GM12878 (cell line): ENCODE data around the gene CLDN6. TPM values are rescaled to one million over a fixed set of nuclear protein-coding genes. Genes with fewer than 3 reads are reported as not detected.

Experiments used
- ATAC-seq: fragments of 200-7000 bp; cut with Tn5 transposase; 3 replicates; pipeline ENCODE4 v1.9.1; 2020; ENCODE audit warnings: mild to moderate bottlenecking, moderate library complexity
- BruUV-seq: library from RNA; stranded (reverse); fragments of 400-500 nt; replicated peaks from 2 replicates; lab custom pipeline; 2021; lab: Mats Ljungman, UMichigan
- CTCF ChIA-PET: fragments of 300-600 bp; sonication (Branson Sonifier 250); formaldehyde crosslinking; extraction: SDS; loops from one replicate; lab custom pipeline; 2021; ENCODE audit warnings: inconsistent platforms; lab: Yijun Ruan, JAX
- POLR2A ChIA-PET: fragments of 350-600 bp; formaldehyde crosslinking; extraction: SDS; loops from one replicate; lab custom pipeline; 2021; ENCODE audit warnings: inconsistent platforms; lab: Charles Lee
- RAD21 ChIA-PET: fragments of 300-600 bp; sonication (Branson Sonifier 250); formaldehyde crosslinking; loops from one replicate; lab custom pipeline; 2023; ENCODE audit warnings: antibody characterized with exemption; ENCODE audit not compliant: unreplicated experiment; lab: Charles Lee
- SMC1A ChIA-PET: fragments of 300-600 bp; sonication (Branson Sonifier 250); formaldehyde crosslinking; loops from one replicate; lab custom pipeline; 2023; ENCODE audit not compliant: unreplicated experiment, uncharacterized antibody; lab: Charles Lee
- DNase-seq: peaks from one replicate; pipeline ENCODE4 v3.0.0-alpha.2; 2011; ENCODE audit warnings: low read depth, low spot score
- FAIRE-seq: peaks from 3 replicates; lab custom pipeline; 2011; peaks lifted over from hg19 to GRCh38; lab: Jason Lieb, UNC
- H2AFZ ChIP-seq: 2 replicates; pipeline ENCODE4 v1.6.0; 2011; ENCODE audit warnings: low read depth, low read length, control low read depth; ENCODE audit not compliant: control insufficient read depth
- H3K27ac ChIP-seq: 2 replicates; pipeline ENCODE4 v1.5.1; 2011; ENCODE audit warnings: control low read depth; ENCODE audit not compliant: control insufficient read depth, insufficient read depth
- H3K27me3 ChIP-seq, 2 experiments: replicated peaks in 1 of 2; 2 replicates each; pipeline versions ENCODE4 v1.6.0 to v1.6.1; 2011; ENCODE audit warnings: low read length in 1 of 2; ENCODE audit not compliant: control insufficient read depth in 2 of 2, insufficient read depth in 2 of 2
- H3K36me3 ChIP-seq, 2 experiments: 2 replicates each; pipeline ENCODE4 v1.5.1; 2011; ENCODE audit warnings: low read length in 1 of 2; ENCODE audit not compliant: control insufficient read depth in 2 of 2, insufficient read depth in 2 of 2
- H3K4me1 ChIP-seq: 2 replicates; pipeline ENCODE4 v1.6.1; 2011; ENCODE audit warnings: mild to moderate bottlenecking, low read length, moderate library complexity, mixed read lengths; ENCODE audit not compliant: control insufficient read depth, insufficient read depth
- H3K4me2 ChIP-seq: 2 replicates; pipeline ENCODE4 v1.6.0; 2011; ENCODE audit warnings: control low read depth; ENCODE audit not compliant: control insufficient read depth, insufficient read depth
- H3K4me3 ChIP-seq: fragments of 200-600 bp; sonication (generic); 2 replicates; pipeline ENCODE4 v1.5.1; 2016
- H3K79me2 ChIP-seq: 2 replicates; pipeline ENCODE4 v1.6.0; 2011; ENCODE audit warnings: low read length; ENCODE audit not compliant: control insufficient read depth, insufficient read depth
- H3K9ac ChIP-seq: 2 replicates; pipeline ENCODE4 v1.8.0; 2011; ENCODE audit warnings: low read length, control low read depth, mixed read lengths; ENCODE audit not compliant: control insufficient read depth, insufficient read depth
- H3K9me3 ChIP-seq: replicated peaks from 3 replicates; pipeline ENCODE4 v1.5.1; 2011; ENCODE audit warnings: mild to moderate bottlenecking, low read length; ENCODE audit not compliant: control insufficient read depth, insufficient read depth
- H4K20me1 ChIP-seq: 2 replicates; pipeline ENCODE4 v1.6.0; 2011; ENCODE audit not compliant: control insufficient read depth, insufficient read depth
- ATF7 ChIP-seq: fragments of 450-650 bp; IDR thresholded peaks from 2 replicates; pipeline ENCODE4 v1.6.1; 2016; ENCODE audit warnings: low read depth, mild to moderate bottlenecking
- CREB1 ChIP-seq: IDR thresholded peaks from 2 replicates; pipeline ENCODE4 v1.6.1; 2012; ENCODE audit warnings: low read depth, mild to moderate bottlenecking, inconsistent platforms
- ESRRA ChIP-seq: IDR thresholded peaks from 2 replicates; pipeline ENCODE4 v1.6.1; 2012; ENCODE audit warnings: mild to moderate bottlenecking, low read length, improper control_type of control experiment
- GATAD2B ChIP-seq: fragments of 450-650 bp; conservative IDR thresholded peaks from 2 replicates; pipeline ENCODE4 v1.6.1; 2017; ENCODE audit warnings: low read depth, mild to moderate bottlenecking, moderate library complexity
- IKZF1 ChIP-seq: fragments of 450-650 bp; conservative IDR thresholded peaks from 2 replicates; pipeline ENCODE4 v1.6.1; 2017; ENCODE audit warnings: antibody characterized with exemption, mild to moderate bottlenecking
- IKZF2 ChIP-seq, 2 experiments: fragments of 450-650 bp; IDR thresholded peaks; 2 replicates each; pipeline ENCODE4 v1.6.1; 2017; ENCODE audit warnings: mild to moderate bottlenecking in 2 of 2, moderate library complexity in 2 of 2
- MTA2 ChIP-seq: fragments of 450-650 bp; IDR thresholded peaks from 2 replicates; pipeline ENCODE4 v1.6.1; 2016; ENCODE audit warnings: low read depth, mild to moderate bottlenecking, moderate library complexity
- MYB ChIP-seq: fragments of 150-350 bp; IDR thresholded peaks from 2 replicates; pipeline ENCODE4 v1.6.1; 2014; ENCODE audit warnings: mild to moderate bottlenecking, low read depth, low read length, borderline replicate concordance
- NFYA ChIP-seq: IDR thresholded peaks from 2 replicates; pipeline ENCODE4 v1.6.1; 2011; ENCODE audit warnings: low read depth, mild to moderate bottlenecking, low read length, improper control_type of control experiment, borderline replicate concordance
- RELA ChIP-seq: fragments of 450-650 bp; IDR thresholded peaks from 2 replicates; pipeline ENCODE4 v1.8.0; 2014; ENCODE audit warnings: borderline replicate concordance; ENCODE audit not compliant: partially characterized antibody
- TCF12 ChIP-seq: IDR thresholded peaks from 2 replicates; pipeline ENCODE4 v1.6.1; 2011; ENCODE audit warnings: low read depth, mild to moderate bottlenecking, low read length
- TCF7 ChIP-seq: IDR thresholded peaks from 2 replicates; pipeline ENCODE4 v1.6.1; 2014; ENCODE audit warnings: antibody characterized with exemption, borderline replicate concordance
- ZNF207 ChIP-seq: fragments of 450-650 bp; IDR thresholded peaks from 2 replicates; pipeline ENCODE4 v1.6.1; 2014; ENCODE audit warnings: antibody characterized with exemption, mild to moderate bottlenecking, borderline replicate concordance
- ZNF592 ChIP-seq: fragments of 450-650 bp; IDR thresholded peaks from 2 replicates; pipeline ENCODE4 v1.6.1; 2017; ENCODE audit warnings: mild to moderate bottlenecking, moderate library complexity
- ZNF622 ChIP-seq: fragments of 450-650 bp; IDR thresholded peaks from 2 replicates; pipeline ENCODE4 v1.6.1; 2017; ENCODE audit warnings: mild to moderate bottlenecking, inconsistent platforms
- WGBS: methylation state at CpG from one replicate; pipeline ENCODE4 v1.1.6; 2016; ENCODE audit warnings: low lambda C conversion rate; ENCODE audit not compliant: insufficient replicate concordance, insufficient coverage; ENCODE audit errors: missing lambda C conversion rate; 5-methylcytosine and 5-hydroxymethylcytosine counted together
- in situ Hi-C: fragments of 300-500 bp; cut with MboI; formaldehyde crosslinking; loops from 9 replicates; pipeline ENCODE4 v1.14.3; 2018; ENCODE audit warnings: mixed read lengths
- intact Hi-C: fragments of 100-400 bp; cut with micrococcal nuclease; formaldehyde crosslinking; loops from one replicate; pipeline ENCODE4 v1.14.2; 2022; ENCODE audit not compliant: unreplicated experiment
- polyA plus RNA-seq, 11 experiments: library from polyadenylated mRNA; depleted of rRNA in 4 of 11; unstranded in 6 of 11; stranded (reverse) in 5 of 11; fragments of >200 nt; fragmentation: Nextera tagmentation in 4 of 11; fragmentation: Illumina TruSeq in 1 of 11; extraction: Ambion mirVana in 4 of 11; extraction: Trizol in 1 of 11; gene quantifications; 1 replicate in 1 of 11; 2 replicates in 10 of 11; pipeline versions ENCODE4 v1.2.1 to v1.2.3, GENCODE V29; 2011 to 2016; ENCODE audit warnings: inconsistent platforms in 2 of 11, missing spikeins in 2 of 11, low read depth in 1 of 11
- total RNA-seq, 4 experiments: library from RNA; depleted of rRNA in 3 of 4; stranded (reverse); fragments of >200 nt in 3 of 4; fragmentation: Illumina TruSeq in 1 of 4; extraction: Trizol in 1 of 4; gene quantifications; 2 replicates each; pipeline versions ENCODE4 v1.2.1 to v1.2.3, GENCODE V29; 2013 to 2021

Gene CLDN6
- total and polyA plus RNA-seq, 10 of the 15 experiments (the other 5 are each of a cell fraction or from before 2014, with no cell fraction given): 0.15 to 0.26 (median 0.23) TPM; not detected in 7

- FAIRE-seq: no peak
- Histone ChIP-seq H3K4me1 (peaks cover 36% of the 10 kb centered on the region), H3K79me2 (peaks cover 16% of the 10 kb centered on the region), H3K27me3 (no peaks in the 10 kb centered on the region)
- SMC1A ChIA-PET: no interaction called here
- WGBS: 66% methylated on average over 32 of the region's 33 CpGs
- TF ChIP-seq ZNF207: no peak
- TF ChIP-seq, all 136 proteins: peak for 0
- Histone ChIP-seq H3K27ac (no peak overlapping the region), H3K4me2 (no peak overlapping the region; the same call in 1 of the 2 replicates), H2AFZ (no peak overlapping the region), H3K9me3 (no peaks in the 10 kb centered on the region), H3K4me3 (no peak overlapping the region), H3K9ac (no peak overlapping the region), H4K20me1 (no peaks in the 10 kb centered on the region), H3K36me3 (peaks cover 4 to 10% of the 10 kb centered on the region in 2 experiments; a peak in 3 of 4 replicates)
- BruUV-seq: no TSS peak
- RAD21 ChIA-PET: interaction anchor here (0.6 kb wide), 1 partner anchor 452 kb away, joined by 3 read pairs; no protein-coding TSS in a partner anchor
- POLR2A ChIA-PET: interaction anchor here (0.6 to 0.7 kb wide), 4 partner anchors 13 to 55 kb away, joined by 3 to 9 read pairs (median 4); no protein-coding TSS in a partner anchor
- CTCF ChIA-PET: no interaction called here
- intact Hi-C loops: no loop called here
- DNase-seq: no peak
- in situ Hi-C loops: no loop called here
- no peak for ATAC-seq
Measured at GRCh38 chr16:2967721-2968161, 50.2 kb downstream of the CLDN6 start.

GRCh38 chr16:2967211-2967631 is 50.8 kb downstream of the CLDN6 start:
- Histone ChIP-seq H3K4me1 (peaks cover 41% of the 10 kb centered on the region), H3K9me3 (no peaks in the 10 kb centered on the region), H2AFZ (no peak overlapping the region), H3K27ac (no peak overlapping the region), H3K9ac (no peak overlapping the region), H4K20me1 (no peaks in the 10 kb centered on the region), H3K27me3 (no peaks in the 10 kb centered on the region), H3K4me2 (no peak overlapping the region), H3K79me2 (peaks cover 16% of the 10 kb centered on the region), H3K36me3 (peaks cover under 1 to 7% of the 10 kb centered on the region in 2 experiments; a peak in 3 of 4 replicates), H3K4me3 (no peak overlapping the region)
- SMC1A ChIA-PET: no interaction called here
- WGBS: 37% methylated on average over 23 of the region's 51 CpGs
- intact Hi-C loops: no loop called here
- in situ Hi-C loops: no loop called here
- DNase-seq (no peak), FAIRE-seq (no peak), ATAC-seq (no peak)
- RAD21 ChIA-PET: interaction anchor here (0.6 kb wide), 1 partner anchor 452 kb away, joined by 3 read pairs; no protein-coding TSS in a partner anchor
- no TSS peak for BruUV-seq
- CTCF ChIA-PET: no interaction called here
- POLR2A ChIA-PET: interaction anchor here (0.6 to 0.7 kb wide), 3 partner anchors 18 to 56 kb away, joined by 3 to 4 read pairs (median 3); no protein-coding TSS in a partner anchor
- TF ChIP-seq TCF12 (no peak), MTA2 (no peak), TCF7 (no peak), ZNF592 (no peak), IKZF1 (no peak), CREB1 (no peak), GATAD2B (no peak), IKZF2 (IDR thresholded peaks at IDR 0.05) (no peak), NFYA (no peak), ATF7 (no peak), RELA (no peak), ESRRA (no peak), ZNF622 (no peak), MYB (no peak)
